ENCODE data around the gene RARB.

RARB gene

DNA sequence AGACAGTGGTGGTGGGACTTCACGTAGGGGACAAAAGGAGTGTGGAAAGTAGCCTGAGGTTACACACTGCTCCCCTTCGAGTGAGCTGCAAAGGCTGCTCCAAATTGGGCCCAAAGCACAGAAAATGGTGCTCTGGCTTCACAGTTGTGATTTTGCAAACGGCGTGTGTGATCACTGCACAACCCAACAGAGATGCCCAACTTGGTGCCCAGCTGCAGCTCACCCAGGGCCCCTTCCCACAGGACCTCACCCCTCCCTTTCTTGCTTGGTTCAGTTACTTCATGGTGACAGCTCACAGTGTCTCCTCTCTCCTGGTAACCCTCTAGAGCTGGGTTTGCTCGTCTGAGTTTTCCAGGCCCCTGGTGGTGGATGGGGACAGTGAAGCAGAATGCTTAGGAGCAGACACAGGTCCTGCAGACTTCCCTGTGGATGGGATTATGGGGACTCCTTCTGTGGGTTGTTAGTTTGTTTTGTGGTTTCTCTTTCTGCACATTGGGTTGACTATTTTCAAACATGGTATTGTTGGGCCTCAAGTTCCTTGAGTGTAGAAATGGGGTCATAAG lies 138.4 kb downstream of the RARB start:
- CTCF ChIA-PET: interaction anchor here (0.7 kb wide), 1 partner anchor 27 kb away, joined by 3 read pairs; no protein-coding TSS in a partner anchor
- no peaks in the 10 kb centered on the region for H3K36me3 ChIP-seq (ENCODE audit: control insufficient read depth in 2 of 2, insufficient read depth in 1 of 2, low read length in 2 of 2)
- TF ChIP-seq ZNF530 (tag by site-specific recombination; IDR thresholded peaks at IDR 0.05; ENCODE audit: low read depth): no peak
- TF ChIP-seq ZNF843 (tag by site-specific recombination; IDR thresholded peaks at IDR 0.05): no peak
- TF ChIP-seq SP2 (tag by site-specific recombination; IDR thresholded peaks at IDR 0.05): no peak
- TF ChIP-seq SETDB1 (IDR thresholded peaks at IDR 0.05; ENCODE audit: insufficient read length, low read length): no peak
- no peak for TF ChIP-seq ZNF791 (tag by site-specific recombination; IDR thresholded peaks at IDR 0.05)
- no peak for TF ChIP-seq PBX3 (CRISPR knock-in tag; IDR thresholded peaks at IDR 0.05)
- no peak for TF ChIP-seq ZFP69B (tag by site-specific recombination; IDR thresholded peaks at IDR 0.05)
- TF ChIP-seq ZNF211 (tag by site-specific recombination; IDR thresholded peaks at IDR 0.05; ENCODE audit: low read depth): no peak
- no peak for TF ChIP-seq KLF9 (tag by site-specific recombination; IDR thresholded peaks at IDR 0.05; ENCODE audit: low read depth)
- TF ChIP-seq ZNF121 (tag by site-specific recombination; IDR thresholded peaks at IDR 0.05): no peak
- no peak for TF ChIP-seq ZNF501 (tag by site-specific recombination; IDR thresholded peaks at IDR 0.05)
- no peak for TF ChIP-seq ZNF596 (tag by site-specific recombination; IDR thresholded peaks at IDR 0.05)
- no peak for TF ChIP-seq FEZF1 (tag by site-specific recombination; IDR thresholded peaks at IDR 0.05)
- TF ChIP-seq CTCF (tag by site-specific recombination; IDR thresholded peaks at IDR 0.05): no peak
- no peak for TF ChIP-seq ZBTB8A (tag by site-specific recombination; IDR thresholded peaks at IDR 0.05)
- TF ChIP-seq, protein P1, sequence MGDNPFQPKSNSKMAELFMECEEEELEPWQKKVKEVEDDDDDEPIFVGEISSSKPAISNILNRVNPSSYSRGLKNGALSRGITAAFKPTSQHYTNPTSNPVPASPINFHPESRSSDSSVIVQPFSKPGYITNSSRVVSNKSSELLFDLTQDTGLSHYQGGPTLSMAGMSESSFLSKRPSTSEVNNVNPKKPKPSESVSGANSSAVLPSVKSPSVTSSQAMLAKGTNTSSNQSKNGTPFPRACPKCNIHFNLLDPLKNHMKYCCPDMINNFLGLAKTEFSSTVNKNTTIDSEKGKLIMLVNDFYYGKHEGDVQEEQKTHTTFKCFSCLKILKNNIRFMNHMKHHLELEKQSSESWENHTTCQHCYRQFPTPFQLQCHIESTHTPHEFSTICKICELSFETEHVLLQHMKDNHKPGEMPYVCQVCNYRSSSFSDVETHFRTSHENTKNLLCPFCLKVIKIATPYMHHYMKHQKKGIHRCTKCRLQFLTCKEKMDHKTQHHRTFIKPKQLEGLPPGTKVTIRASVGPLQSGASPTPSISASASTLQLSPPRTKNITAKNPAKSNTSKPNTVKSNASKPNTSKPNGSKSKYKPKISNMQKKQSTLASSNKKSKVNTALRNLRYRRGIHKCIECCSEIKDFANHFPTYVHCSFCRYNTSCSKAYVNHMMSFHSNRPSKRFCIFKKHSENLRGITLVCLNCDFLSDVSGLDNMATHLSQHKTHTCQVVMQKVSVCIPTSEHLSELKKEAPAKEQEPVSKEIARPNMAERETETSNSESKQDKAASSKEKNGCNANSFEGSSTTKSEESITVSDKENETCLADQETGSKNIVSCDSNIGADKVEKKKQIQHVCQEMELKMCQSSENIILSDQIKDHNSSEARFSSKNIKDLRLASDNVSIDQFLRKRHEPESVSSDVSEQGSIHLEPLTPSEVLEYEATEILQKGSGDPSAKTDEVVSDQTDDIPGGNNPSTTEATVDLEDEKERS (tag by site-specific recombination; IDR thresholded peaks at IDR 0.05): no peak
- no peak for TF ChIP-seq ZNF112 (tag by site-specific recombination; IDR thresholded peaks at IDR 0.05)
- POLR2A ChIA-PET: no interaction called here
- no peak overlapping the region for H3K27ac ChIP-seq (ENCODE audit: extremely low read depth, low read depth, low read length)
- H3K9me3 ChIP-seq (ENCODE audit: control insufficient read depth, insufficient read depth, low read depth, low read length): no peaks in the 10 kb centered on the region
- no peaks in the 10 kb centered on the region for H3K4me1 ChIP-seq (ENCODE audit: control insufficient read depth, insufficient read depth, low read length)
- no peak overlapping the region for H3K4me3 ChIP-seq (ENCODE audit: low read depth, low read length)

DNA sequence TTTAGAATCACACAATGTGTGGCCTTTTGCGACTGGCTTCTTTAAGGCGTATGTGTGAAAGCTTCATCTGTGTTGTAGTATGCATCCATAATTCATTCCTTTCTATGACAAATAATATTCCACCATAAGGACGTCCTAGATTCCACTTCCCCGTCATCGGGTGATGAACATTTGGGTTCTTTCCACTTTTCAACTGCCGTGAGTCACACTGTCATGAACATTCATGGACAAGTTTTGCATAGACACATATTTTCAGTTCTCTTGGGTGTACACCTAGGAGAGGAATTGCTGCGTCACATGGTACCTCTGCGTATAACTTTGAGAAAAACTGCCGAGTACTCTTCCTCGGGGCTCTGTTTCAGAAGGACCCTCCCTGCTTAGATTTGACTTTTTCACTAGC lies 139.3 kb downstream of the RARB start:
- TF ChIP-seq IKZF3 (tag by site-specific recombination; IDR thresholded peaks at IDR 0.05) (no peak), GLI4 (tag by site-specific recombination; IDR thresholded peaks at IDR 0.05) (no peak), KLF17 (tag by site-specific recombination; IDR thresholded peaks at IDR 0.05) (no peak), SALL2 (tag by site-specific recombination; IDR thresholded peaks at IDR 0.05; ENCODE audit: borderline replicate concordance) (no peak), ZNF837 (tag by site-specific recombination; IDR thresholded peaks at IDR 0.05) (no peak), RBAK (tag by site-specific recombination; IDR thresholded peaks at IDR 0.05) (no peak), ZNF274 (IDR thresholded peaks at IDR 0.05; ENCODE audit: low read length) (no peak), ZNF274 (tag by site-specific recombination; IDR thresholded peaks at IDR 0.05; ENCODE audit: borderline replicate concordance) (no peak), ZNF239 (tag by site-specific recombination; IDR thresholded peaks at IDR 0.05) (no peak), ZNF561 (tag by site-specific recombination; IDR thresholded peaks at IDR 0.05; ENCODE audit: borderline replicate concordance) (no peak), ZNF248 (tag by site-specific recombination; IDR thresholded peaks at IDR 0.05) (no peak), ZNF830 (tag by site-specific recombination; IDR thresholded peaks at IDR 0.05; ENCODE audit: low read depth) (no peak)
- TF ChIP-seq, protein P2, sequence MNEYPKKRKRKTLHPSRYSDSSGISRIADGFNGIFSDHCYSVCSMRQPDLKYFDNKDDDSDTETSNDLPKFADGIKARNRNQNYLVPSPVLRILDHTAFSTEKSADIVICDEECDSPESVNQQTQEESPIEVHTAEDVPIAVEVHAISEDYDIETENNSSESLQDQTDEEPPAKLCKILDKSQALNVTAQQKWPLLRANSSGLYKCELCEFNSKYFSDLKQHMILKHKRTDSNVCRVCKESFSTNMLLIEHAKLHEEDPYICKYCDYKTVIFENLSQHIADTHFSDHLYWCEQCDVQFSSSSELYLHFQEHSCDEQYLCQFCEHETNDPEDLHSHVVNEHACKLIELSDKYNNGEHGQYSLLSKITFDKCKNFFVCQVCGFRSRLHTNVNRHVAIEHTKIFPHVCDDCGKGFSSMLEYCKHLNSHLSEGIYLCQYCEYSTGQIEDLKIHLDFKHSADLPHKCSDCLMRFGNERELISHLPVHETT (tag by site-specific recombination; IDR thresholded peaks at IDR 0.05): no peak
- no peaks in the 10 kb centered on the region for H3K9me3 ChIP-seq (ENCODE audit: control insufficient read depth, insufficient read depth, low read depth, low read length)
- H3K4me1 ChIP-seq (ENCODE audit: control insufficient read depth, insufficient read depth, low read length): no peaks in the 10 kb centered on the region
- H3K27ac ChIP-seq (ENCODE audit: extremely low read depth, low read depth, low read length): no peak overlapping the region
- H3K36me3 ChIP-seq (ENCODE audit: control insufficient read depth in 2 of 2, insufficient read depth in 1 of 2, low read length in 2 of 2): no peaks in the 10 kb centered on the region
- ChIA-PET CTCF (no interaction called here), POLR2A (no interaction called here)
- no peak overlapping the region for H3K4me3 ChIP-seq (ENCODE audit: low read depth, low read length)
